K562 treated with DMSO at 1 percent for 4 hours (cell line): ENCODE measurements around the gene ZSCAN20. TPM values are rescaled to one million over a fixed set of nuclear protein-coding genes. Genes with fewer than 3 reads are reported as not detected.

Source experiments
- total RNA-seq: library from RNA; unstranded; fragments of 300-600 nt; gene quantifications from 2 replicates; pipeline ENCODE4 v1.2.3, GENCODE V29; 2022; ENCODE audit not compliant: insufficient read depth

The ZSCAN20 gene
- total RNA-seq, result 2.3 and 2.9 TPM in 2 replicates

DNA sequence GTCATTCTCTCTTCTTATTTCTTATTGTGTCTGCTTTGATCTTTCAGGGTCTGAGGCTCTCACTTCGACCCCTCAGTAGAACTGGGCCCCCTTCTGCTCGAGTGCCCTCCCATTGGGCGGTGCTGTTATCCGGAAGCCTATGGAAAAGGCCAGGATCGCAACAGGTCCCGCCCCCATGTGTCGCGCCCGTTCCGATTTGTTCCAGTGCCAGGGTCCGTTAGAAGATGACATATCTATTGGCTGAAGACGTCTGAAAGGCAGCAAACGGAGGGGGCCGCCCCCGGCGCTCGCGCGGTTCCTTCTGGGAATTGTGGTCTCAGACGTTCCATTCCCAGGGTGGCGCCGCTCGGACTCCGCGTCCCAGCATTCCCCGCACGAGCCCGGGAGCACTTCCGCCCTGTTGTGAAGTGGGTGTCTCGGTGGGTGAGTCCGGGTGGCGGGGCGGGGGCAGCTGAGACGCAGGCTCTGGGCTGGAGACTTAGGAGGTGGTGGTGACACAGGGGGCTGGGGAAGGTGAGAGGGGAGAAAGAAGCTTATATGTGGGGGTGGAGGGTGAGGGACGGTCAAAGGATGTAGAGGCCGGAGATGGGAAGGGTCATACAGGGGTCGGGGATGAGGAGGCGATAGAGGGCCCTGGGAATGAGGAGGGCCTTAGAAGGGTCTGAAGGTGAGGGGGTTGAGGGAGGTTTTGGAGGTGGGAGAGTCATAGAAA, at the start of gene ZSCAN20:
Gene ZSCAN20, plus strand, starts transcription at position 377 of the 712 bp plus-strand sequence. CDS start 6,644 bp downstream, outside the sequence.

DNA sequence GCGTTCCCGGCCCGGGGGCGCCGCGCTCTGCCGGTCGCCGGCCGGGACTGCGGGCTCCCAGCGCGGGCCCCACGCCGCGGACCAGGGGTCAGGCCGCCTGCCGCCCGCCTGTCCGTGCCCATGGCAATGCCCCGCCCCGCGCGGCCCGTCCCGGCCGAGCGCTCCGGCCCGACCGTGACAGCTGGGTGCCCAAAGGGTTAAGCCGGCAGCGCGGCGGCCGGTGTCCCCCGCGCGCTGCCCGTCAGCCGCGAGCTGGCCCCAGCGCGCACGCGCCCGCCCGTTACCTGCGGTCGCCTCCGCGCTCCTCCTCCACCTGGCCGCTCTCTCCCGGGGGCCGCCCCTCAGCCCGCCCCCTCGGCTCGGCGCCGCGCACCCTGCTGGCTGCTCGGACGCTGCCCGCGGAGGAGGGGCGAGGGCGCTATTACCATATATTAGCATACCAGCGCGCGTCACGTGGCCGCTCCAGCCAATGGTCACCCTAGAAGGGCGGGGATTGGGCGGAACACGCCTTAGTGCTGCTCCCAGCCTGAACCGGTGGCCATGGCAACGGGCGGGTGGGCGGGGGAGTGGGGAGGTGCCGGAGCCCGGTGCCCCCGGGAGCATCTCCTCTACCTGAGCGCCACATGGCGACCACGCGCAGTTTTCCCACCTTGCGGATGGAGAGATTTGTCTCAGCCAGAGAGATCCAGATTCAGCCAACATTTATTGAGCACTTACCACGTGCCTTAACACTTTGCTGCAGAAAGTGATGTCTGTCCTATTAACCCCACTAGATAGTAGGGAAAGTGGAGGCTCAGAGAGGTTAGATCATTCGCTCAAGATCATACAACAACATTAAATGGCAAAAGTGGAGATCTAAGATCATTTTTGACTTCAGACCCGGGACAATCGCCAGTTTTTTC, 41.5 kb upstream of the ZSCAN20 start, which contains the start of gene PHC2:
Gene PHC2, minus strand, starts transcription at position 404 of the 902 bp plus-strand sequence. CDS start 55,556 bp downstream, outside the sequence.

Other genes starting within 250 kb of the ZSCAN20 start
- gene ZNF362, start 216.2 kb upstream of the ZSCAN20 start, total RNA-seq, result 1.2 and 1.7 TPM in 2 replicates
- gene A3GALT2, start 151.5 kb upstream of the ZSCAN20 start, total RNA-seq, result not detected in 2 replicates
- 57.7 and 68.1 TPM in 2 replicates for gene PHC2, start 41.5 kb upstream of the ZSCAN20 start, total RNA-seq